GM12874 (cell line): ENCODE data around the gene SH2D3C.

ENCODE experiments used
- CTCF ChIP-seq: IDR thresholded peaks from 2 replicates; pipeline ENCODE4 v1.5.1; 2011; ENCODE audit warnings: low read depth, mild to moderate bottlenecking, control low read depth, low read length, moderate library complexity; ENCODE audit not compliant: insufficient read depth

The SH2D3C gene

DNA sequence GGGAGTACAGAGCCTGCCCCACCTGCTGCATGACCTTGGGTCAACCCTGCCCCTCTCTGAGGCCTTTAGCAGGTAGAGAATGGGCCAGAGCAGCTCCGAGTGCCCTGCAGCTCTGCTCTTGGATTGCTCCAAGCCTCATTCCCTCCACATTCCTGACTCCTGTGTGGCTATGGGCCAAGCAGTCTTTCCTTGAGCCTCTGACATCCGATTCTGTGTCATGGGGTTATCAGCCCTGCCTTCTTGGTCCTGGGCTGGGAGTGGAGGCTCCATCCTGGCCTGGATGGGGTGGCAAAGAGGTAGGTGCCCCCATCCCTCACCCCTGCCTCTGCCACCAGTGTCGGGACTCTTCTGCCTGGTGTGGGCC is 37.9 kb upstream of the SH2D3C start:
- no peak for TF ChIP-seq CTCF

- no peak for TF ChIP-seq CTCF
These were observed 37.3 kb upstream of the SH2D3C start for GRCh38 chr9:127815512-127816361.

GRCh38 chr9:127814619-127815511 is 36.4 kb upstream of the SH2D3C start:
- no peak for TF ChIP-seq CTCF

GRCh38 chr9:127813686-127814226 is 35.3 kb upstream of the SH2D3C start:
- no peak for TF ChIP-seq CTCF

DNA sequence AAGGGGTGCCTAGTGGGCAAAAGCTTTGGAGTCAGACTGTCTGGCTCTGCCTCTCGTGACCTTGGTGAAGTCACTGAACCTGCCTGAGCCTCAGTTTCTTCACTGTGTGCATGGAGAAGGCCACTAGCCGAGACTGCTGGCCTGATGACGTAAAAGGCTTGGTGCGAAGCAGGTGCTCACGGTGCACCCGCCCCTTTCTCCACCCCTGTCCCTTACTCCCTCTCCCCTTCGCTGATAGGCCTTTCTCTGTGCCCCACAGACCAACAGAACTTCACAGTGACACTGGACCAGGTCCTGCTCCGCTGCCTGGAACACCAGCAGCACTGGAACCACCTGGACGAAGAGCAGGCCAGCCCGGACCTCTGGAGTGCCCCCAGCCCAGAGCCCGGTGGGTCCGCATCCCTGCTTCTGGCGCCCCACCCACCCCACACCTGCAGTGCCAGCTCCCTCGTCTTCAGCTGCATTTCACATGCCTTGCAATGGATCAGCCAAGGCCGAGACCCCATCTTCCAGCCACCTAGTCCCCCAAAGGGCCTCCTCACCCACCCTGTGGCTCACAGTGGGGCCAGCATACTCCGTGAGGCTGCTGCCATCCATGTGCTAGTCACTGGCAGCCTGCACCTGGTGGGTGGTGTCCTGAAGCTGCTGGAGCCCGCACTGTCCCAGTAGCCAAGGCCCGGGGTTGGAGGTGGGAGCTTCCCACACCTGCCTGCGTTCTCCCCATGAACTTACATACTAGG is 34.6 kb upstream of the SH2D3C start:
- no peak for TF ChIP-seq CTCF

DNA sequence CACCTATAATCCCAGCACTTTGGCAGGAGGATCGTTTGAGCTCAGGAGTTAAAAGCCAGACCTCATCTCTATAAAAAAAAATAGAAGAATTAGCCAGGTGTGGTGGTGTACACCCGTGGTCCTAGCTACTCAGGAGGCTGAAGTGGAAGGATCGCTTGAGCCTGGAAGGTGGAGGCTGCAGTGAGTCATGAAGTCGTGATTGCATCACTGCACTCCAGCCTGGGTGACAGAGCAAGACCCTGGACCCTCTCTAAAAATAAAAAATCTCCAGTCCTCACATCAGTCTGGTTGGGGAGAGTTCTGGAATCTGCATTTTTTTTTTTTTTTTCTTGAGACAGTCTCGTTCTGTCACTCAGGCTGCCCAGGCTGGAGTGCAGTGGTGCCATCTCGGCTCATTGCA is 33.5 kb upstream of the SH2D3C start:
- no peak for TF ChIP-seq CTCF
